Suprapubic skin (tissue), 4 donors: ENCODE measurements around the gene SETBP1.

Experiments used
- EP300 ChIP-seq: sonication (generic); formaldehyde crosslinking; IDR thresholded peaks from one replicate; pipeline ENCODE4 v1.6.1; 2017; ENCODE audit warnings: antibody characterized with exemption
- POLR2A ChIP-seq, 2 donors: fragments of 450-650 bp; IDR thresholded peaks; one replicate each; pipeline ENCODE4 v1.6.1; 2017; ENCODE audit warnings: antibody characterized with exemption in 2 of 2, mild to moderate bottlenecking in 2 of 2, moderate library complexity in 2 of 2
- POLR2AphosphoS5 ChIP-seq, 3 donors: sonication (generic); formaldehyde crosslinking; IDR thresholded peaks; one replicate each; pipeline ENCODE4 v1.6.1; 2017; ENCODE audit warnings: antibody characterized with exemption in 3 of 3
- TF ChIP-seq, protein P1 (sequence below), 2 donors: fragments of 200-600 bp in 1 of 2; fragments of 450-650 bp in 1 of 2; sonication (generic) in 1 of 2; IDR thresholded peaks; one replicate each; pipeline ENCODE4 v1.5.1; 2016 to 2019; ENCODE audit warnings: antibody characterized with exemption in 2 of 2, mild to moderate bottlenecking in 1 of 2, moderate library complexity in 1 of 2

- TF ChIP-seq, protein P1, sequence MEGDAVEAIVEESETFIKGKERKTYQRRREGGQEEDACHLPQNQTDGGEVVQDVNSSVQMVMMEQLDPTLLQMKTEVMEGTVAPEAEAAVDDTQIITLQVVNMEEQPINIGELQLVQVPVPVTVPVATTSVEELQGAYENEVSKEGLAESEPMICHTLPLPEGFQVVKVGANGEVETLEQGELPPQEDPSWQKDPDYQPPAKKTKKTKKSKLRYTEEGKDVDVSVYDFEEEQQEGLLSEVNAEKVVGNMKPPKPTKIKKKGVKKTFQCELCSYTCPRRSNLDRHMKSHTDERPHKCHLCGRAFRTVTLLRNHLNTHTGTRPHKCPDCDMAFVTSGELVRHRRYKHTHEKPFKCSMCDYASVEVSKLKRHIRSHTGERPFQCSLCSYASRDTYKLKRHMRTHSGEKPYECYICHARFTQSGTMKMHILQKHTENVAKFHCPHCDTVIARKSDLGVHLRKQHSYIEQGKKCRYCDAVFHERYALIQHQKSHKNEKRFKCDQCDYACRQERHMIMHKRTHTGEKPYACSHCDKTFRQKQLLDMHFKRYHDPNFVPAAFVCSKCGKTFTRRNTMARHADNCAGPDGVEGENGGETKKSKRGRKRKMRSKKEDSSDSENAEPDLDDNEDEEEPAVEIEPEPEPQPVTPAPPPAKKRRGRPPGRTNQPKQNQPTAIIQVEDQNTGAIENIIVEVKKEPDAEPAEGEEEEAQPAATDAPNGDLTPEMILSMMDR (IDR thresholded peaks at IDR 0.05): no peak
- TF ChIP-seq POLR2AphosphoS5 (IDR thresholded peaks at IDR 0.05): no peak
- no peak for TF ChIP-seq EP300
- TF ChIP-seq POLR2A (IDR thresholded peaks at IDR 0.05): no peak
Observed at GRCh38 chr18:45109271-45109670, 428.6 kb downstream of the SETBP1 start.
